ENCODE data around the gene SCRN1.

SCRN1 gene

DNA sequence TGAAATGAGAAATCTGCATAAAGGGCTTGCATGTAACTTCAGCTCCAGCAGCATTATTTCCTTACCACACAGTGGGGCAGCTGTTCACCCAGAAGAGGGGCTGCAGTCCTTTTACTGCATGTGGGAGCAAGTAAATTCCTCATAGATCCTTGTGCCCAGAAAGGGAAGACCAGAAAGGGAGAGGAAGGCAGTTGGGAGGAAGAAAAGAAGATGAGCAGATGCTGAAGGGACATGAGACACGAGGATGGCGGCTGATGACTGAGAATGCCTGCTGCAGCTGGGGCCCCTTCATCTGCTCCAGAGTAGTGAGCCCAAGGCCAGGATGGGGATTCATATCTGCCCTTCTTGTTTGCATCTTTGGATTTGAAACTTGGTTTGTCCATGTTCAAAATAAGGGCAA lies 102.8 kb downstream of the SCRN1 start:
- no peak for DNase-seq

DNA sequence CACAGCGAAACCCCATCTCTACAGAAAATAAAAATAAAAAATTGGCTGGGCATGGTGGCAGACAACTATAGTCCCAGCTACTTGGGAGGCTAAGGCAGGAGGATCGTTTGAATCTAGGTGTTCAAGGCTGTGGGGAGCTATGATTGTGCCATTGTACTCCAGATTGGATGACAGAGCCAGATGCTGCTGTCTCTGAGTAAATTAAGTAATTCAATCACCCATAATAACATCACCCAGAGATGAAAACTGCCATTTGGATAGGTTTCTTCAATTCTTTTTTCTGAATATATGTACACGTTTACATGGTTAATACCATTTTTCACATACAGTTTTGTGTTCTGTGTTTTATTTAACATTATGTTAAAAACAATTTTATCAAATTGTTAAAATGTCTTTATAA lies 104.0 kb downstream of the SCRN1 start:
- DNase-seq = no peak

DNA sequence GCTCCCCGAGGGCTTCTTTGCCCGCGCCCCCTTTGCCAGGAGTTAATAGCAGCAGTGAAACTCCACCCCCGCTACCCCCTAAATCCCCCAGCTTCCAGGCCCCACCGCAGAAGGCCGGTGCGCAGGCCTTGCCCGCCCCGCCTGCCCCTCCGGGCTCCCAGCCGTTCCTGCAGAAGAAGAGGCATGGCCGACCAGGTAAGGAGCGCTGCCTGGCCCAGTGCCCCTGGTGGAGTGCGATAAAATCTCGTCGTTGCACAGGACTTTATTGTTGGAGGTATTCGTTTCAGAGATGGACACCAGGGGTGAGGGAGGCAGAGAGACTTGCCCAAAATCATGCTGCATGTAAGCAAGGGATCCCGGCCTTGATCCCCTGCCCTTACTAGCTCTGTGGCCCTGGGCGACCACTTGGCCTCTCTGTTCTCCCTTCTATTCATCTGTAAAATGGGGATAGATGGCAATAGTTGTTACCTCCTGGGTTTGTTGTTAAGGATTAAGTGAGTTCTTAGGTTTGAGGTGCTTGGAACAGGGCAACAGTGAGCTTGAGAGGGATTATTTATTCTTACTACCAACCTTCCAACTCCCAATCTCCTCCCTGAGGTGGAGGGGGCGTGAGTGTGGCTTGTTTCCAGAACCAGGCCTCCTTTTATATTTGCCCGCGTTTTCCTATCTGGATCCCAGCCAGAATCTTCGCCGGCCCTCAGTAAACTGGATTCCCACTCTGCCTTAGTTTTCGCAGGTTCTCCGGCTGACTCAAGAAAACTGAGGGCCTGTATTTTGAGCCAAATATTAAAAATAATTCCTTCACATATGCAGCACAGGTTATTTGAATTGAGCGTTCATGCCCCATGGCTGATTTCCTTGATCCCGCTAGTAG lies 105.0 kb downstream of the SCRN1 start:
- DNase-seq = no peak

DNA sequence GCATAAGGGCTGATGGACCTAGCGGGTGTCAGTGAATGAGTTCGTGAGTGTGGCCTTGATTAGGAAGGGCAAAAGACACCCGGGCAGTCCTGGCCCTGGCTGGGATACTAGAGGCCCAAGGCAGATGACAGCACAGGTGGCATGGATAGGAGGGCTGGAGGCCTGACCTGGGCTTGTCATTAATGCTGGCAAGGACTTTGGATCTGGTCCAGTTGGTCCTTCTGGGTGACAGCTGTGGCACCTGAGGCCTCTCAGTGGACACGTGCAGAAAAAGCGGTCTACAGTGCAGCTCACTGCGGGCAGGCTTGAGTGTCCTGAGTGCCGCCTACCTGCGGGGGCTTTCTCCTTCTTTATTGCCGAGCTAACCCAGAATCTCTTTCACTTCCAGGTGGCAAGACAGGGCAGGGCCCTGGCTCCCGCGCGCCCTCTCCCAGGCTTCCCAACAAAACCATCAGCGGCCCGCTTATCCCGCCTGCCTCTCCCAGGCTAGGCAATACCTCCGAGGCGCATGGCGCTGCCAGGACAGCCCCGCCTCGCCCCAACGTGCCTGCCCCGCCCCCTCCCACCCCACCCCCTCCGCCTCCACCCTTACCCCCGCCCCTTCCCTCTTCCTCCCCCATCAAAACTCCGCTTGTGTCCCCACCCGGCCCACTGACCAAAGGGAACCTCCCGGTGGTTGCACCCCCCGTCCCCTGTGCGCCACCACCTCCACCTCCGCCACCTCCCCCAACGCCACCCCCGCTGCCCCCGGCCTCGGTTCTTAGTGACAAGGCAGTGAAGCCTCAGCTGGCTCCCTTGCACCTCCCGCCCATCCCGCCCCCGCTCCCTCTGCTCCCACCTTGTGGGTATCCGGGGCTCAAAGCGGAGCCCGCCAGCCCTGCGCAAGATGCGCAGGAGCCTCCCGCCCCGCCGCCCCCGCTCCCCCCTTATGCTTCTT lies 105.9 kb downstream of the SCRN1 start:
- DNase-seq = no peak

DNA sequence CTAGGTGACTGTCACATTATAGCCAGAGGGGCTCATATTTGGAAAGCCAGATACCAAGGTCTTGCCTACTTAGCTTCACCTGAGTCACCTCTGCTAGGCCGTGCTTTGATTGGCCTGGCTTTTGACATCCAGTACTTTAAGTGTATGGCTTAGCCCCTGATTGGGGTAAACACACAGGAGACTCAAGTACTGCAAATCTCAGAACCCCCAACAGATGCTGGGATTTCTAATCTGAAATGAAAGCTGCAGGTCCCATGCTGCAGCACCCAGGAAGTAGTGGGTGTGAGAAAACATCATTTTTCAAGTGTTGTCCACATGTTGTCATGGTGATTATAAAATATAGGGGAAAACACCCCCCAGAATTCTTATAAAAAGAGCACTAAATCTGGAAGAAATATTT lies 107.1 kb downstream of the SCRN1 start:
- DNase-seq = no peak

DNA sequence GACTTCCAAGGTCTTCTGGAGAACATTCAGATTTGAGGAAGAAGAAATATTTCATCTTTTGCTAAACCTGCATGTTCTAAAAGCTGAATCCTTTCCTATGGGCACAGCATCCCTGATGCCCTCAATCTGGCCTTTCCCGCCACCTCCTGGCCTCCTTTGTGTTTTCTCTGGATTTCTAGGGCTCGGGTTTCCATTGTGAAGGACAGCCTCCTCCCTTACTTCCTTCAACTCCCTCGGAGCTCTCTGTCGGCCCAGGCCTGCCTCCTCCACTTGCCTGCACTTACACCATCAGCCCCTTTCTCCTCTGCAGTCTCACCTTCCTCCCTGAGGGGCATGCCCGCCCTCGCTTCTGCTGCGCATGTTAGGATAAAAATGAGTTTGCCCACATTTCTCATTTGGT lies 107.9 kb downstream of the SCRN1 start:
- DNase-seq = no peak

DNA sequence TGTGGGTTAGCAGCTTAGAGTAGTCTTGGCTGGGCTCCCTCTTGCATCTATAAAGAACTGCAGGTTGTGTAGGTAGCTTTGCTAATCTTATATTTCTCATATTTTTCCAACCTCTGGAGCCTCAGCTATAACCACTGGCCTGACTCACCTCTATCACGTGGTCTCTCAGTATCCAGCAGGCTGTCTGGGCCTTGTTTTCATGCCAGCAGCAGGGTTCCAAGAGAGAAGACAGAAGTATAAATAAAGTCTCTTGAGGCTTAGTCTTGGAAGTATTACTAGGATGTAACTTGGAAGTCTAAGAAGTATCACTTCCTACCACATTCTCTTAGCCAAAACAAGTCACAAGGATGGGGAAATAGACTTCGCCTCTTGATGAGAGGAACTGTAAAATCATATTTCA lies 110.0 kb downstream of the SCRN1 start:
- DNase-seq = no peak

DNA sequence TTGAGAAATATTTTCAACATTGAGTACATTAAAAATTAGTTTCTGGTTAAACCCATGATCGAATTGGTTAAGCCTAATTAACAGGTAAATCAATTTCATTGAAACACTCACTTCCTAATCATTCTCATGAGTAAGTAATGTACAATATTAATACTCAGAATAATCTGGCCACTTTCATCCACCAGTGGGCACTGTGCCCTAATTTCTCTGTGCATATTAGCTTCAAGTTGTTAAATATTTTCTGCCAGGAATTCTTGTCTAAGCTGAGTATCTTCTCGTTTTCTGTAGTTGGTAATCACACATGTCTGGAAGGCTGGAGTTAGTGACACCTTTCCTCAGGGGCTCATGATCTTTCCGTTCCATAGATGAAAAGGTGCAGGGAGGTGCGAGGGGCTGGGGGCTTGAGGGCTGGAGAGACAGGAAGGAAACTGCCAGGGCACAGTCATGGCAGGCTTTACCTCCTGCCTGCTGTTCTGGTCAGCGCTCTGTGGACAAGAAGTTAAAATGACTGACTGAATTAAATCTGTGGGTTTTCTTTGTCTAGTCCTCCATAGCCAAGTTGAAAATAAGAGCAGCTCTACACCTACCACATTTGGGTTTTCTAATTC lies 111.4 kb downstream of the SCRN1 start:
- no peak for DNase-seq

DNA sequence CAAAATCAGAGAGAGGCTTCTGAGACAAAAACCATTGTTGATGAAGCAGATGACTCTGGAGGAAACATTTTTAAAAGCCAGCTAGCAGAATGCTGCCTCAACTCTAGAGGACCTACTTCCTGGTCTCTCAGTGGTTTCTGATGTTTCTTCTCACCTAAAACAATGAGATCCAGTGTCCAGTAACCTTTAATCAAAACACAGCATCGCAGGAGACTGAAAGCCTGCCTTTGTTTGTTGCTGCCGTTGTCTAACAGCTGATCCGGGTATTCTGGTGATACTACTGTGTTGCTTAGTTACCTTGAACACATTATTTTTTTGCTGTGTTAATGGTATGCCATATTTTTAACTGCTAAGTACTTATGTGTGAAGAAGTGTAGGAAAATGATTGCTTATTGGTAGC lies 112.4 kb downstream of the SCRN1 start:
- DNase-seq = no peak

DNA sequence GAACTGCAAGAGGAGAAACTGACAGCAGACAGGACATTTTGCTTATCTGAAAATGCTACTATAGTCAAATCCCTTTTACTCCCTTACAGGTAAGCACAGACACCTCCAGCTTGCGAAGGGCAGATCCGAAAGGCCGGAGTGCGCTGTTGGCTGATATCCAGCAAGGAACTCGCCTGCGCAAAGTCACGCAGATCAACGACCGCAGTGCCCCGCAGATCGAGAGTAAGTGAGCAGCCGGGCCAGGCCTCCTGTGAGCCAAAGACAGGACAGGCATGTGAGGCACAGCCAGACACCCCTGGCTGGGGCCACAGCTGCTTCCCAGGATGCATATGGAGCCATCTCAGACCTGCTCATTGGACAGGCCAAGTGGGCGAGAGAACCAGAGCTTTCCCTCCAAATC lies 113.9 kb downstream of the SCRN1 start:
- no peak for DNase-seq

DNA sequence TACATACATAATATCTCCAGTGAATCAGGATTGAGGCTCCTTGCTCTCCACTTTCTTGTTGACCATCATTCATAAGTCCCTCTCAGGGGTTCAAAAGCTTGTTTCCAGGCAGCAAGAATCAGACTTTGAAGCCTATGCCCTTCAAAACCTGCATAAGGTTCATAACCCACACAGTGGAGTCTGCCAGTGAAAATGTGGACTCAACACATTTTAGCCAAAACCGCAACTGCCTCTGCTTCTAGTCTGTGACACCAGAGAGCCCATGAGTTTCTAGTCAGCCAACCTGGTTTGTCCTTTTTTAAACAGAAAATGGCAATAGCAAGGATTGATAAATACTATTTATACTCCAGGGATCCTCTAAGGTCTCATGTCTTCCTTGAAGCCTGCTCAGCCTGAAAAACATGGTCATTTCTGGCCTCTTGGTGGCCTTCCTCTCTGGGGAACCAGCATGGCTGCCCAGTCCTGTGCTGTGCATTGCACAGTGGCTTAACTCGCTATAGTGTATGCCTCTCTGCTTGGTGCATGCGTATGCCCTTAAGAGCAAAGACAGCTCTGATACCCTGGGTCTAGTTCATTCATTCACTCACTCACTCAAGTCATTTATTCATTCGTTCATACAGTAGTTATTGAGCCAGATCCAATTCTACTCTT lies 115.8 kb downstream of the SCRN1 start:
- no peak for DNase-seq

DNA sequence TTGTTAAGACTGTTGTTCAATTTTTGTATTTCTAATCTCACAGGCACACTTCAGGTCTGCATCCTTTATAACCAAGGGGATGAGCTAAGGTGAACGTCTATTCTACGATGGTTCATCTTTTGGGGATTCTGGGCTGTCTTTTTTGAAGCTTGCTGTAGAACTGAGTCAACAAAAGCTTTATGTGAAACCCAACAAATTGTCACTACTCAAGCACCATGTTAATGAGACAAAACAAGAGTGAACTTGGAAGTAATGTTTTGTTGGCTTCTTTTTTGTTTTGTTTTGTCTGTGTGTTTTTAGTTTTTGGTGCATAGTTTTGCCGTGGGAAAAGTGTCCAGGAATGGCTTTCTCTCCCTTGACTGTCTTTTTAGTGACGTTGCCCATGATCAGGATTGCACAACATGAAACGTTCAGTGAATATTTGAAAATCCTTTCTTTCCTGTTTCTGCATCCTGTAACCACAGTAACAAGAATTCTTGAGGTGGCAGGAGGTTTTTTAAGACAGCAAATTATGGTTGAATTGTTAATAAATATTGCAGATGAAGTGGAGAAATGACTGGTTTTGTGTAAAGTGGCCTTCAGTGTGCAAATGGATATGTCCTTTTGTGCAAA lies 117.7 kb downstream of the SCRN1 start:
- no peak for DNase-seq

Measured in right forelimb (tissue), 1 donor.